NB4 (cell line): Measurements from ENCODE around the gene LRG1.

Experiments
- DNase-seq: peaks from one replicate; pipeline ENCODE4 v3.0.0; 2010; ENCODE audit warnings: low read depth
- H3K4me3 ChIP-seq: one replicate; pipeline ENCODE4 v1.5.1; 2011; ENCODE audit warnings: mild to moderate bottlenecking, low read depth, low read length, moderate library complexity
- MYC ChIP-seq: IDR thresholded peaks from 2 replicates; pipeline ENCODE4 v1.6.1; 2011; ENCODE audit warnings: low read depth, low read length
- POLR2A ChIP-seq: IDR thresholded peaks from 2 replicates; pipeline ENCODE4 v1.6.1; 2011; ENCODE audit warnings: mild to moderate bottlenecking; ENCODE audit not compliant: insufficient read length; ENCODE audit errors: extremely low read depth
- TF ChIP-seq, protein P1 (sequence below): IDR thresholded peaks from 2 replicates; pipeline ENCODE4 v1.6.1; 2011; ENCODE audit warnings: low read depth, low read length
- TF ChIP-seq, protein P2 (sequence below): IDR thresholded peaks from one replicate; pipeline ENCODE4 v1.5.1; 2012; ENCODE audit warnings: low read depth, low read length

The LRG1 gene

DNA sequence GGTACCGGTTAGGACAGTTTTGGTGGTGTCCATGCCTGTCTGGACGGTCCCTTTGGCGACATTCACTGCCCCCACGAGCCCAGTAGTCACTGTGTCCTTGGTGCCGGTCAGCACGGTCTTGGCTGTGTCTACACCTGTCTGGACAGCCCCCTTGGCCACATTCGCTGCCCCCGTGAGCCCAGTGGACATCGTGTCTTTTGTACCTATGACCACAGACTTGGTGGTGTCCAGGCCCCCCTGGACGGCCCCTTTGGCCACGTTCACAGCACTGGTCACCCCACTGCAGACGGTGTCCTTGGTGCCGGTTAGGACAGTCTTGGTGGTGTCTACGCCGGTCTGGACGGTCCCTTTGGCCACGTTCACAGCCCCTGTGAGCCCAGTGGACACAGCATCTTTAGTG is 27.8 kb downstream of the LRG1 start:
- DNase-seq, result no peak
- TF ChIP-seq POLR2A (no peak), MYC (no peak)
- TF ChIP-seq, protein P1, sequence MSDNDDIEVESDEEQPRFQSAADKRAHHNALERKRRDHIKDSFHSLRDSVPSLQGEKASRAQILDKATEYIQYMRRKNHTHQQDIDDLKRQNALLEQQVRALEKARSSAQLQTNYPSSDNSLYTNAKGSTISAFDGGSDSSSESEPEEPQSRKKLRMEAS, result no peak
- TF ChIP-seq, protein P2, sequence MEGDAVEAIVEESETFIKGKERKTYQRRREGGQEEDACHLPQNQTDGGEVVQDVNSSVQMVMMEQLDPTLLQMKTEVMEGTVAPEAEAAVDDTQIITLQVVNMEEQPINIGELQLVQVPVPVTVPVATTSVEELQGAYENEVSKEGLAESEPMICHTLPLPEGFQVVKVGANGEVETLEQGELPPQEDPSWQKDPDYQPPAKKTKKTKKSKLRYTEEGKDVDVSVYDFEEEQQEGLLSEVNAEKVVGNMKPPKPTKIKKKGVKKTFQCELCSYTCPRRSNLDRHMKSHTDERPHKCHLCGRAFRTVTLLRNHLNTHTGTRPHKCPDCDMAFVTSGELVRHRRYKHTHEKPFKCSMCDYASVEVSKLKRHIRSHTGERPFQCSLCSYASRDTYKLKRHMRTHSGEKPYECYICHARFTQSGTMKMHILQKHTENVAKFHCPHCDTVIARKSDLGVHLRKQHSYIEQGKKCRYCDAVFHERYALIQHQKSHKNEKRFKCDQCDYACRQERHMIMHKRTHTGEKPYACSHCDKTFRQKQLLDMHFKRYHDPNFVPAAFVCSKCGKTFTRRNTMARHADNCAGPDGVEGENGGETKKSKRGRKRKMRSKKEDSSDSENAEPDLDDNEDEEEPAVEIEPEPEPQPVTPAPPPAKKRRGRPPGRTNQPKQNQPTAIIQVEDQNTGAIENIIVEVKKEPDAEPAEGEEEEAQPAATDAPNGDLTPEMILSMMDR, result no peak

DNA sequence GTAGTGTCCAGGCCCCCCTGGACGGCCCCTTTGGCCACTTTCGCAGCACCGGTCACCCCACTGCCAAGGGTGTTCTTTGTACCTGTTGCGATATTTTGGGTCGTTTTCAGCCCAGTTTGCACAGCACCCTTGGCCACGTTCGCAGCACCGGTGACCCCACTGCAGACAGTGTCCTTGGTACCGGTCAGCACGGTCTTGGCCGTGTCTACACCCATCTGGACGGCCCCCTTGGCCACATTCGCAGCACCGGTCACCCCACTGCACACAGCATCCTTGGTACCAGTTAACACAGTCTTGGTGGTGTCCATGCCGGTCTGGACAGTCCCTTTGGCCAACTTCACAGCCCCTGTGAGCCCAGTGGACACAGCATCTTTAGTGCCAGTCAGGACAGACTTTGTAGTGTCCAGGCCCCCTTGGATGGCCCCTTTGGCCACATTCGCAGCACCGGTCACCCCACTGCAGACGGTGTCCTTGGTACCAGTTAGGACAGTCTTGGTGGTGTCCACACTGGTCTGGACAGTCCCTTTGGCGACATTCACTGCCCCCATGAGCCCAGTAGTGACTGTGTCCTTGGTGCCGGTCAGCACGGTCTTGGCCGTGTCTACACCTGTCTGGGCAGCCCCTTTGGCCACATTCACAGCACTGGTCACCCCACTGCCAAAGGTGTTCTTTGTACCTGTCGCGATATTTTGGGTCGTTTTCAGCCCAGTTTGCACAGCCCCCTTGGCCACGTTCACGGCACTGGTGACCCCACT is 28.4 kb downstream of the LRG1 start:
- DNase-seq, result no peak
- TF ChIP-seq, protein P2, result no peak
- TF ChIP-seq MYC (no peak), POLR2A (no peak)
- TF ChIP-seq, protein P1, result no peak
- H3K4me3 ChIP-seq, result no peak overlapping the region

More for the DNA sequence above, 27.8 kb downstream of the LRG1 start:
- H3K4me3 ChIP-seq, result no peak overlapping the region

DNA sequence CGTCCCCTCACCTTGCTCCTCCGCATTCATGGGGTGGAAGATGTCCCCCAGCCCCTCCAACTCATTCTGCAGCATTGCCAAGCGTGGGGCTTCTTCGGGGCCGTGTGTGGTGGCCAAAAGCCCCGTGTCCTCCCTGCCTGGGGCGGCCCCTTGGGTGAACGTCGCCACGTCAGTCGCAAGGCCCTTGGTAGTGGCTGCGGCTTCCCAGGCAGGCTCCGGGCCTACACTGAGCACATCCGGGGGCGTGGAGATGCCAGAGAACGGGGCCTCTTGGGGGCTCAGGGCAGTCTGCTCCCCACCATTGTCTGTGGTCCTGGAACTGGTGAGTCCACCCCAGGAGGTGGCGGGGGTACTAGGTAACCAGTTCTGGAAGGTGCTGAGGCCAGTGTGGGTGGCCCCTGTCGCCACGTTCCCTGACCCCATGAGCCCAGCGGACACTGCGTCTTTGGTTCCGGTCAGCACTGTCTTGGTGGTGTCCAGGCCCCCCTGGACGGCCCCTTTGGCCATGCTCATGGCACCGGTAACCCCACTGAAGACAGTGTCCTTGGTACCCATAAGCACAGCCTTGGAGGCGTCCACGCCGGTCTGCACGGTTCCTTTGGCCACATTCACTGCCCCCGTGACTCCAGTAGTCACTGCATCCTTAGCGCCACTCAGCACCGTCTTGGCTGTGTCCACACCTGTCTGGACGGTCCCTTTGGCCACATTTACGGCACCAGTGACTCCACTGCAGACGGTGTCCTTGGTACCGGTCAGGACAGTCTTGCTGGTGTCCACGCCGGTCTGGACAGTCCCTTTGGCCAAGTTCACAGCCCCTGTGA is 29.2 kb downstream of the LRG1 start:
- H3K4me3 ChIP-seq, result no peak overlapping the region
- no peak for DNase-seq
- TF ChIP-seq, protein P1, result no peak
- no peak for TF ChIP-seq POLR2A
- no peak for TF ChIP-seq MYC
- TF ChIP-seq, protein P2, result no peak

DNA sequence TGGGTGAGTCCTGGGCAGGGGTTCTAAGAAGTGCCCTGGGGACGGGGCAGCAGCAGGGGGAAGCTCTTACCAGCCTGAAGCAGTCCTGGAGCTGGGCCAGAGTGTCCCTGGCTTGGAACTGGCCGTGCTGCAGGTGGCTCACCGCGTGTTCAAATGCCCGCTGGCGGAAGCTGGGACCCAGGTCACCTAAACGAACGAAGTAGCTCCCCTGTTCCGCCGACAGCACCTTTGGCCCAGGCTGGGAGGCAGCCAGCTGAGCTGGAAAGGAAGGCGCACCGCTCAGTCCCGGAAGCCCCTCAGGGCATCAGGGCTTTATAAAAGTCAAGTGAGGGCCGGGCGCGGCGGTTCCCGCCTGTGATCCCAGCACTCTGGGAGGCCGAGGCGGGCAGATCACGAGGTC is 31.1 kb downstream of the LRG1 start:
- no peak for DNase-seq

DNA sequence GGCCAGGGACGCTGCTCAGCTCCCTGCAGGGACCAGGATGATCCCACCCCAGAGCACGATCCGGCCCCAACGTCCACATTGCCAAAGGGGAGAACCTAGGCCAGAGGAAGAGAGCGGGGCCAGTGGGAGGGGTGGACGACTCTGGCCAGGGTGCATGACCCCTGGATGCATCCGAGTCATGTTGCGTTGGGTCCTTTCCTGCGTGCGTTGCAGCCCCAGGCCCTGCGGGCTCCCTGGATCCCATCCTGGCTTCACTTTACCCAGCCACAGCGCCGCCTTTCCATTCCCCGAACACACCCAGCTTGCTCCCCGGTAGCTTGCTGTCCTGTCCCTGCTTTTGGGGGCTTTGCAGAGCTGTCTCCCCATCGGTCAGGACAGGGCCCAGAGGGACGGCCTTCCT is 32.0 kb downstream of the LRG1 start:
- TF ChIP-seq MYC (no peak), POLR2A (no peak)
- TF ChIP-seq, protein P2, result no peak
- TF ChIP-seq, protein P1, result no peak
- no peak for DNase-seq

More for the DNA sequence above, 31.1 kb downstream of the LRG1 start:
- H3K4me3 ChIP-seq, result no peak overlapping the region
- no peak for TF ChIP-seq MYC
- TF ChIP-seq, protein P2, result no peak
- no peak for TF ChIP-seq POLR2A
- TF ChIP-seq, protein P1, result no peak

More for the DNA sequence above, 32.0 kb downstream of the LRG1 start:
- H3K4me3 ChIP-seq, result no peak overlapping the region
